KMS-11 (cell line): ENCODE results near the gene ZNF865.
A peak's percentile ranks its signal among the peaks of the same experiment; 100 is the strongest.

ENCODE experiments used
- H2AFZ ChIP-seq: fragments of 200-600 bp; sonication (generic); 2 replicates; pipeline ENCODE4 v1.6.1; 2016; ENCODE audit warnings: antibody characterized with exemption, mixed run types, low read depth
- H3K27ac ChIP-seq: fragments of 200-600 bp; sonication (generic); 2 replicates; pipeline ENCODE4 v1.6.1; 2016; ENCODE audit warnings: mild to moderate bottlenecking, mixed run types
- H3K27me3 ChIP-seq: fragments of 200-600 bp; sonication (generic); 2 replicates; pipeline ENCODE4 v1.6.1; 2017; ENCODE audit warnings: mild to moderate bottlenecking, low read depth, mixed run types, moderate library complexity; ENCODE audit not compliant: insufficient read depth
- H3K36me3 ChIP-seq: fragments of 200-600 bp; sonication (generic); 2 replicates; pipeline ENCODE4 v1.6.1; 2017; ENCODE audit warnings: mild to moderate bottlenecking, mixed run types; ENCODE audit not compliant: insufficient read depth
- H3K4me1 ChIP-seq: fragments of 200-600 bp; sonication (generic); 2 replicates; pipeline ENCODE4 v1.6.1; 2016; ENCODE audit warnings: mild to moderate bottlenecking, low read depth, mixed run types; ENCODE audit not compliant: poor library complexity, severe bottlenecking
- H3K4me2 ChIP-seq: fragments of 200-600 bp; sonication (generic); 2 replicates; pipeline ENCODE4 v1.7.0; 2016; ENCODE audit warnings: mild to moderate bottlenecking, mixed run types
- H3K4me3 ChIP-seq: fragments of 200-600 bp; sonication (generic); IDR thresholded peaks from 2 replicates; pipeline ENCODE4 v1.6.1; 2017; ENCODE audit warnings: low read depth, low read length, mixed read lengths; ENCODE audit not compliant: insufficient read depth
- H3K79me2 ChIP-seq: fragments of 200-600 bp; sonication (generic); 2 replicates; pipeline ENCODE4 v1.6.1; 2016; ENCODE audit warnings: low read depth, mixed run types; ENCODE audit not compliant: insufficient read depth
- H3K9ac ChIP-seq: fragments of 200-600 bp; sonication (generic); 2 replicates; pipeline ENCODE4 v1.6.1; 2016; ENCODE audit warnings: mild to moderate bottlenecking, mixed run types
- H4K20me1 ChIP-seq: fragments of 200-600 bp; sonication (generic); 2 replicates; pipeline ENCODE4 v1.6.1; 2016; ENCODE audit warnings: mild to moderate bottlenecking, mixed run types; ENCODE audit not compliant: insufficient read depth
- TF ChIP-seq, protein P1 (sequence below): fragments of 200-600 bp; sonication (generic); conservative IDR thresholded peaks from 2 replicates; pipeline ENCODE4 v1.6.1; 2017; ENCODE audit warnings: low read depth, mild to moderate bottlenecking, antibody characterized with exemption, low read length, moderate library complexity, mixed read lengths

Gene ZNF865

DNA sequence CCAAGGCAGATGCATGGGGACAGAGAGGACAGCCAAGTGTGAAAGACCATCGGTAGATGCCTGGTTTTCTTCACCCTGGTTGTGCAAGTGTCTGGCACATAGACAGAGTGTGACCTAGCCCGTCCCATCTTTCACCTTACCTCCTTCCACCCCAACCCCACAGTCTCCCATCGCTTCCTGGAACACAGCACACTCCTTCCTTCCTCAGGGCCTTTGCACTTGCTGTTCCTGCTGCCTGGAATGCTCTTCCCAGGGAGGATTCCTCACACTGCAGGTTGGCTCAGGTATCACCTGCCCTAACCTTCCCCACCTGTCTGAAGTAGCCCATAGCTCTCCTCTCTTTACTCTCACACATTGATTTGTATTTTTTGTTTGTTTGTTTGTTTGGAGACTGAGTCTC, 9.1 kb upstream of the ZNF865 start:
- no peak overlapping the region for H2AFZ ChIP-seq
- no peak overlapping the region for H3K9ac ChIP-seq
- H3K27ac ChIP-seq = no peak overlapping the region
- no peaks in the 10 kb centered on the region for H3K79me2 ChIP-seq
- no peaks in the 10 kb centered on the region for H3K4me1 ChIP-seq
- TF ChIP-seq, protein P1, sequence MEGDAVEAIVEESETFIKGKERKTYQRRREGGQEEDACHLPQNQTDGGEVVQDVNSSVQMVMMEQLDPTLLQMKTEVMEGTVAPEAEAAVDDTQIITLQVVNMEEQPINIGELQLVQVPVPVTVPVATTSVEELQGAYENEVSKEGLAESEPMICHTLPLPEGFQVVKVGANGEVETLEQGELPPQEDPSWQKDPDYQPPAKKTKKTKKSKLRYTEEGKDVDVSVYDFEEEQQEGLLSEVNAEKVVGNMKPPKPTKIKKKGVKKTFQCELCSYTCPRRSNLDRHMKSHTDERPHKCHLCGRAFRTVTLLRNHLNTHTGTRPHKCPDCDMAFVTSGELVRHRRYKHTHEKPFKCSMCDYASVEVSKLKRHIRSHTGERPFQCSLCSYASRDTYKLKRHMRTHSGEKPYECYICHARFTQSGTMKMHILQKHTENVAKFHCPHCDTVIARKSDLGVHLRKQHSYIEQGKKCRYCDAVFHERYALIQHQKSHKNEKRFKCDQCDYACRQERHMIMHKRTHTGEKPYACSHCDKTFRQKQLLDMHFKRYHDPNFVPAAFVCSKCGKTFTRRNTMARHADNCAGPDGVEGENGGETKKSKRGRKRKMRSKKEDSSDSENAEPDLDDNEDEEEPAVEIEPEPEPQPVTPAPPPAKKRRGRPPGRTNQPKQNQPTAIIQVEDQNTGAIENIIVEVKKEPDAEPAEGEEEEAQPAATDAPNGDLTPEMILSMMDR = no peak
- no peak overlapping the region for H3K4me3 ChIP-seq
- H3K4me2 ChIP-seq = no peak overlapping the region
- no peaks in the 10 kb centered on the region for H3K36me3 ChIP-seq
- H3K27me3 ChIP-seq = no peaks in the 10 kb centered on the region
- H4K20me1 ChIP-seq = no peaks in the 10 kb centered on the region

DNA sequence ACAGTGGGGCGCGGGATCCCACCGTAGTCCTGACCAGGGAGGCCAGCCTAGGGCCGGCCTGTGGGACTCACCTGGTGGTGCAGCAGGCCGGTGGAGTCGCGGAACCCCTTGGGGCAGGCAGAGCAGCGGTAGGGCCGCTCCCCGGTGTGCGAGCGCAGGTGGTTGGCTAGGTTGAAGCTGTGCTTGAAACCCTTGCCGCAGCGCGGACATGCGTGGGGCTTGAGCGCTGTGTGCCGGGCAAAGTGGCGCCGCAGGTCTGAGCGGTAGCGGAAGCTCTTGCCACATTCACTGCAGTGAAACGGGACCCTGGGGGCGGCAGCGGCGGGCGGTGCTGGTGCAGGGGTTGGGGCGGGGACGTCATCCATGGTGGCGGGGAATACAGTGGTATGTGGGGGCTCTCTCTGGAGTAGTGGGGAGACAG, 7.9 kb upstream of the ZNF865 start:
- Histone ChIP-seq H3K4me3 (no peak overlapping the region), H2AFZ (no peak overlapping the region), H3K4me1 (no peaks in the 10 kb centered on the region), H3K4me2 (no peak overlapping the region), H3K27ac (no peak overlapping the region), H3K9ac (no peak overlapping the region), H3K27me3 (no peaks in the 10 kb centered on the region), H3K36me3 (no peaks in the 10 kb centered on the region), H4K20me1 (no peaks in the 10 kb centered on the region), H3K79me2 (no peaks in the 10 kb centered on the region)
- TF ChIP-seq, protein P1 = no peak

GRCh38 chr19:55598034-55598433, 7.4 kb upstream of the ZNF865 start:
- H3K4me2 ChIP-seq = no peak overlapping the region; the same call in 1 of the 2 replicates
- H3K4me3 ChIP-seq = no peak overlapping the region
- H3K27ac ChIP-seq = no peak overlapping the region

GRCh38 chr19:55598719-55599467, 6.6 kb upstream of the ZNF865 start:
- Histone ChIP-seq H3K4me1 (peaks cover 1% of the 10 kb centered on the region), H3K9ac (peak overlapping the region; percentile 92), H3K27me3 (no peaks in the 10 kb centered on the region), H4K20me1 (no peaks in the 10 kb centered on the region), H3K27ac (peak overlapping the region; percentile 84), H3K79me2 (no peaks in the 10 kb centered on the region), H3K4me3 (no peak overlapping the region), H3K36me3 (no peaks in the 10 kb centered on the region), H3K4me2 (peak overlapping the region; percentile 27; the same call in 1 of the 2 replicates), H2AFZ (peak overlapping the region; percentile 97; the same call in 1 of the 2 replicates)
- TF ChIP-seq, protein P1 = no peak

More at GRCh38 chr19:55598034-55598433, 7.4 kb upstream of the ZNF865 start:
- no peaks in the 10 kb centered on the region for H3K36me3 ChIP-seq
- H2AFZ ChIP-seq = no peak overlapping the region
- H3K79me2 ChIP-seq = no peaks in the 10 kb centered on the region
- H3K27me3 ChIP-seq = no peaks in the 10 kb centered on the region
- TF ChIP-seq, protein P1 = no peak
- no peaks in the 10 kb centered on the region for H4K20me1 ChIP-seq
- no peaks in the 10 kb centered on the region for H3K4me1 ChIP-seq
- no peak overlapping the region for H3K9ac ChIP-seq
